Transverse colon (tissue), 4 donors: Measurements from ENCODE around the gene CD300LG. TPM values are rescaled to one million over a fixed set of nuclear protein-coding genes. Genes with fewer than 3 reads are reported as not detected.

Experiments used
- DNase-seq: peaks from one replicate; pipeline ENCODE4 v3.0.0-alpha.2; 2019
- H3K27ac ChIP-seq, 4 donors: fragments of 200-600 bp; sonication (generic); 2 replicates each; pipeline ENCODE4 v1.5.1; 2016 to 2018; ENCODE audit warnings: inconsistent platforms in 4 of 4
- H3K27me3 ChIP-seq: fragments of 200-600 bp; sonication (generic); 2 replicates; pipeline ENCODE4 v1.5.1; 2017; ENCODE audit warnings: inconsistent platforms
- H3K36me3 ChIP-seq, 4 donors: fragments of 200-600 bp; sonication (generic); 2 replicates each; pipeline ENCODE4 v1.5.1; 2017 to 2019; ENCODE audit warnings: inconsistent platforms in 4 of 4
- H3K4me1 ChIP-seq, 4 donors: fragments of 200-600 bp; sonication (generic); 2 replicates each; pipeline ENCODE4 v1.5.1; 2017 to 2020; ENCODE audit warnings: inconsistent platforms in 4 of 4
- H3K4me3 ChIP-seq, 4 donors: fragments of 200-600 bp; sonication (generic); 1 replicate in 1 of 4; 2 replicates in 3 of 4; pipeline versions ENCODE4 v1.5.1 to v1.6.1; 2017 to 2019; ENCODE audit warnings: inconsistent platforms in 4 of 4
- H3K9me3 ChIP-seq, 2 donors: fragments of 200-600 bp; sonication (generic); 2 replicates each; pipeline ENCODE4 v1.5.1; 2017 to 2019; ENCODE audit warnings: inconsistent platforms in 2 of 2
- EP300 ChIP-seq: sonication (generic); formaldehyde crosslinking; IDR thresholded peaks from one replicate; pipeline ENCODE4 v1.6.1; 2017; ENCODE audit warnings: antibody characterized with exemption, low read depth
- POLR2A ChIP-seq: fragments of 450-650 bp; IDR thresholded peaks from one replicate; pipeline ENCODE4 v1.6.1; 2016; ENCODE audit warnings: antibody characterized with exemption, mild to moderate bottlenecking, moderate library complexity
- POLR2AphosphoS5 ChIP-seq, 3 donors: sonication (generic); formaldehyde crosslinking; IDR thresholded peaks; one replicate each; pipeline ENCODE4 v1.6.1; 2016; ENCODE audit warnings: antibody characterized with exemption in 3 of 3
- WGBS, 2 donors: methylation state at CpG; one replicate each; pipeline ENCODE4 v1.1.5; 2018; ENCODE audit warnings: low coverage in 1 of 2; 5-methylcytosine and 5-hydroxymethylcytosine counted together
- in situ Hi-C, 4 donors: fragments of 200-750 bp; cut with MboI; loops; one replicate each; pipeline versions ENCODE4 v1.15.0 to v1.15.1; 2017; ENCODE audit warnings: low sequenced_read_pairs in 3 of 4, low pct_ligation_motif_present in 1 of 4, low pct_unique_long_range_greater_than_20kb in 1 of 4
- intact Hi-C: fragments of 100-400 bp; cut with DNase I; formaldehyde crosslinking; loops from one replicate; pipeline ENCODE4 v1.15.1; 2023; ENCODE audit warnings: low total_unique reads
- total RNA-seq, 4 donors: library from RNA; depleted of rRNA; stranded (reverse); fragments of >200 nt; gene quantifications; one replicate each; pipeline ENCODE4 v1.1.0, GENCODE V29; 2016
- TF ChIP-seq, protein P1 (sequence below), 5 experiments: fragments of 200-600 bp in 3 of 5; fragments of 450-650 bp in 2 of 5; sonication (generic) in 3 of 5; IDR thresholded peaks; 1 replicate in 2 of 5; 2 replicates in 3 of 5; pipeline ENCODE4 v1.5.1; 2016 to 2017; ENCODE audit warnings: antibody characterized with exemption in 5 of 5, inconsistent platforms in 3 of 5, mild to moderate bottlenecking in 2 of 5, moderate library complexity in 1 of 5

Gene CD300LG
- total RNA-seq, 4 donors from 2014 or later: 0.55 to 44.5 (median 1.4) TPM; not detected in 1

DNA sequence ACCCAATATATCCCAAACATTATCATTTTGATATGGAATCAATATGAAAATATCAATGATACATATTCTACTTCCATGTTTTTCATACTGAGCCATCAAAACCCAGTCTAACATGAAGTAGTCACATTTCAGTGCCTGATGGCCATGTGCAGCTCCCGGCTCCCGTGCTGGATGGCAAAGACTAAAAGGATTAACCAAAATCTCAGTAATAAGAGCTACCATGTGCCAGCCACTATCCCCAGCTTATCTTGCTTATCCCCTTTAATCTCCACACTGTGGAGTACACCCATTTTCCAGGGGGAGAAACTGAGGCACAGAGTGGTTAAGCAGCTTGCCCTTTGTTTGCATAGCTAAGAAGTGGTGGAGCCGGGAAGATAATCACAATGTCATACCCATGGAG is 9.2 kb downstream of the CD300LG start:
- Histone ChIP-seq H3K9me3 (no peaks in the 10 kb centered on the region), H3K27me3 (peaks cover 18% of the 10 kb centered on the region), H3K4me3 (no peak overlapping the region), H3K4me1 (no peaks in the 10 kb centered on the region), H3K27ac (no peak overlapping the region), H3K36me3 (no peaks in the 10 kb centered on the region)
- intact Hi-C loops: no loop called here
- DNase-seq: no peak
- in situ Hi-C loops: no loop called here
- TF ChIP-seq, protein P1, sequence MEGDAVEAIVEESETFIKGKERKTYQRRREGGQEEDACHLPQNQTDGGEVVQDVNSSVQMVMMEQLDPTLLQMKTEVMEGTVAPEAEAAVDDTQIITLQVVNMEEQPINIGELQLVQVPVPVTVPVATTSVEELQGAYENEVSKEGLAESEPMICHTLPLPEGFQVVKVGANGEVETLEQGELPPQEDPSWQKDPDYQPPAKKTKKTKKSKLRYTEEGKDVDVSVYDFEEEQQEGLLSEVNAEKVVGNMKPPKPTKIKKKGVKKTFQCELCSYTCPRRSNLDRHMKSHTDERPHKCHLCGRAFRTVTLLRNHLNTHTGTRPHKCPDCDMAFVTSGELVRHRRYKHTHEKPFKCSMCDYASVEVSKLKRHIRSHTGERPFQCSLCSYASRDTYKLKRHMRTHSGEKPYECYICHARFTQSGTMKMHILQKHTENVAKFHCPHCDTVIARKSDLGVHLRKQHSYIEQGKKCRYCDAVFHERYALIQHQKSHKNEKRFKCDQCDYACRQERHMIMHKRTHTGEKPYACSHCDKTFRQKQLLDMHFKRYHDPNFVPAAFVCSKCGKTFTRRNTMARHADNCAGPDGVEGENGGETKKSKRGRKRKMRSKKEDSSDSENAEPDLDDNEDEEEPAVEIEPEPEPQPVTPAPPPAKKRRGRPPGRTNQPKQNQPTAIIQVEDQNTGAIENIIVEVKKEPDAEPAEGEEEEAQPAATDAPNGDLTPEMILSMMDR (IDR thresholded peaks at IDR 0.05): no peak
- TF ChIP-seq POLR2AphosphoS5 (IDR thresholded peaks at IDR 0.05) (no peak), POLR2A (no peak), EP300 (no peak)
- 86 to 88% methylated on average over 2 to 3 of the region's 3 CpGs for WGBS, 2 donors

DNA sequence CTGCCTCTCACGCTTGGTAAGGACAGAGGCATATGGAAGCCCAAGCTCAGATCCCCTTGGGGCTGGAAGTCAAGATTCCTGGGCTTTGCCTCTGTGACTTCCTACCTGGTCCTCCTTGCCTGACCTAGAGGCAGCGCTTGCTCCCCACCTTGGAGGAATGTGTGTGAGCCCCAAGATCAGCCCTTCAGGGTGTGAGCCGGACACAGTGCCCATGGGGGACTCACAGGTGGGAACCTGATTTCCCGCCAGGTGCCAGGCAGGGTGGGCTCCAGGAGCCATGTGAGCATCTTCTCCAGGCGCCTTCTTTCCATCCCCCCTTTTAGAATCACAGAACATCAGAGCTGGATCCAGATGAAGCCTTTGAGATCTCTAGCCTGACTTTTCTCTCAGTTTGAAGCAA is 10.2 kb downstream of the CD300LG start:
- WGBS, 2 donors: 78% methylated on average over 5 of the region's 5 CpGs; no CpG with 5 or more reads in 1 of the 2 donors
- no peak overlapping the region for H3K4me3 ChIP-seq
- TF ChIP-seq POLR2A (no peak), POLR2AphosphoS5 (IDR thresholded peaks at IDR 0.05) (no peak), EP300 (no peak)
- TF ChIP-seq, protein P1 (IDR thresholded peaks at IDR 0.05): no peak
- H3K36me3 ChIP-seq: no peaks in the 10 kb centered on the region
- no peaks in the 10 kb centered on the region for H3K4me1 ChIP-seq
- no peaks in the 10 kb centered on the region for H3K9me3 ChIP-seq
- no peak overlapping the region for H3K27ac ChIP-seq
- no peak for DNase-seq
- peaks cover 18% of the 10 kb centered on the region for H3K27me3 ChIP-seq
- in situ Hi-C loops: no loop called here
- intact Hi-C loops: no loop called here

DNA sequence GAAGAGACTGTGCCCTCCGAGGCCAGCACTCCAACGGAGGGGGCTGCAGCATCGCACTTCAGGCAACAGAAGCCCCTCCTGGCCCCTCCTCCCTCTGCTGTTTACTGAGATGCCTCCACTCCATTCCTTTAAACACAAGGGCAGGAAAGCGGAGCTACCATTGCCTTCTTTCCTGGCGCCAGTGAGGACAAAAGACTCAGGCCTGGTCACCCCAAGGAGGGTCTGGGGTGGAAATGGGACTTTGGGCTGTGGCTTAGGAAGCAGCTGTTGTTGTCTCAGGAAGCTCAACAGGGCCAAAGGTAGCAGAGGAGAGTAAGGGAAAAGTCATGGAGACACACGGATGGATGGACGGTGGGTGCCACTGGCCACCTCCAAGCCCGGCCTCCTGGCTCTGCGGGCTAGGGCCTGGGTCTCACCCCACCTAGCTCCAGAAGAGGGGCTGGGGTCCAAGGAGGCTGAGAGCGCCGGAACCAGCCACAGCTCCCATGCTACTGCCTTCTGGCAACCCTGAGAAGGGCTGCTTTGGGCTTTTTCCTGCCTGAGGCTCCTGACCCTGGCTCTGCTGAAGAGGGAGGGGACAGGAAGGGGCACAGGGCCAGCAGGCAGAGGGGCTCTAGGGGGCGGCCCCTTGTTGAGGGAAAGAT is 11.1 kb downstream of the CD300LG start:
- TF ChIP-seq POLR2AphosphoS5 (IDR thresholded peaks at IDR 0.05) (no peak), EP300 (no peak), POLR2A (no peak)
- TF ChIP-seq, protein P1 (IDR thresholded peaks at IDR 0.05): no peak

DNA sequence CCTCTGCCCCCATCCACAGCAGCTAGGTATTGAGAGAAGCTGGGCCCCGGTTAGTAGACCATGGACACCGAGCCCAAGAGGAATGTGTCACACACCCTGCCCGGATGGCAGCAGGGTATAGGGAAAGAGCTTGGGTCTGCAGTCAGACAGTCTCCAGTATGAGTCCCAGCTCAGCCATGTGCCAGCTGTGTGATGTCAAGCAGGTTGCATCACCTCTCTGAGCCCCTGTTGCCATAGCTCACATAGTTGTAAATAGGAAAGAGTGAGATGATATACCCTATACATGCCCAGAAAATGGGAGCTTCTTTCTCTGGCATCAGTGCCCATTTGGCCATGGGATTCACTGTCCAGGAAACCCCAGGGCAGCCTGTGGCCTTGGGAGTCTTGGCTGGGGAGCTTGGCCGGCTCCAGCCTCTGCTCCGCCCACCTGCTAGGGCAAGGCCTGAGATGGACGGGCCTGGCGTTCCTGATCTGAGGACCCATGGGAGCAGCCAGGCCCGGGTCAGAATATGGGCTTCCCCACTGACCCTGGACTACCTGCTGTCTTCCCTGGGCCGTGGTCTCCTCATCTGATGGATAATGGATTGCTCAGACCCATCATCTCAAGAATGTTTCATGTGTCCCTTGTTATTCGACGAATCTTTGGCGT is 13.2 kb downstream of the CD300LG start:
- in situ Hi-C loops (no loop called here), intact Hi-C loops (no loop called here)
- Histone ChIP-seq H3K9me3 (no peaks in the 10 kb centered on the region), H3K36me3 (no peaks in the 10 kb centered on the region), H3K4me1 (no peaks in the 10 kb centered on the region), H3K4me3 (no peak overlapping the region), H3K27ac (no peak overlapping the region), H3K27me3 (peaks cover 18% of the 10 kb centered on the region)
- no peak for DNase-seq
- 82 to 88% methylated on average over 2 to 12 of the region's 12 CpGs for WGBS, 2 donors
- no peak for TF ChIP-seq POLR2AphosphoS5 (IDR thresholded peaks at IDR 0.05)
- no peak for TF ChIP-seq POLR2A
- no peak for TF ChIP-seq EP300
- TF ChIP-seq, protein P1 (IDR thresholded peaks at IDR 0.05): no peak

More for the DNA sequence above, 11.1 kb downstream of the CD300LG start:
- Histone ChIP-seq H3K36me3 (no peaks in the 10 kb centered on the region), H3K27ac (no peak overlapping the region), H3K4me1 (no peaks in the 10 kb centered on the region), H3K4me3 (no peak overlapping the region), H3K27me3 (peaks cover 18% of the 10 kb centered on the region), H3K9me3 (no peaks in the 10 kb centered on the region)
- in situ Hi-C loops: no loop called here
- 66% methylated on average over 12 of the region's 12 CpGs; no CpG with 5 or more reads in 1 of the 2 donors for WGBS, 2 donors
- DNase-seq: no peak
- intact Hi-C loops: no loop called here
